ENCODE measurements around the gene ZNF770.

DNA sequence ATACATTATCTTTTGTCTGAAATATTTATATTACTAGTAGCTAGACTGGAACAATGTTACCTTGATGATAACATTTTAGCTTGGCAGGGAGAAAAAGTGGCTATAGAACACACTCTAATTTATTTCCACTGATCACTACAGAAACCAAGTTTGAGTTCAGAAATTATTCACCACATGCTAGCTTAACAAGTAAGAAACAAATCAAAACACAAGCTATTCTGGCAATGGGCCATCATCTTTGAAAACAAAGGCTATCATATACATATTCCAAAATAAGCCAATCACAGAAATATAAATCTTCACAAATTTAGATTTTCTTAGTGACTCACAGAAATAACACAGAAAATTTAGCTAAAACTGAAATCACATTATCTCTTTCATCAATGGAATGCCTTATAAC, 35.6 kb downstream of the ZNF770 start:
- TF ChIP-seq POLR2AphosphoS5 (IDR thresholded peaks at IDR 0.05; ENCODE audit: low read depth, low read length), result no peak
- TF ChIP-seq, protein P1, sequence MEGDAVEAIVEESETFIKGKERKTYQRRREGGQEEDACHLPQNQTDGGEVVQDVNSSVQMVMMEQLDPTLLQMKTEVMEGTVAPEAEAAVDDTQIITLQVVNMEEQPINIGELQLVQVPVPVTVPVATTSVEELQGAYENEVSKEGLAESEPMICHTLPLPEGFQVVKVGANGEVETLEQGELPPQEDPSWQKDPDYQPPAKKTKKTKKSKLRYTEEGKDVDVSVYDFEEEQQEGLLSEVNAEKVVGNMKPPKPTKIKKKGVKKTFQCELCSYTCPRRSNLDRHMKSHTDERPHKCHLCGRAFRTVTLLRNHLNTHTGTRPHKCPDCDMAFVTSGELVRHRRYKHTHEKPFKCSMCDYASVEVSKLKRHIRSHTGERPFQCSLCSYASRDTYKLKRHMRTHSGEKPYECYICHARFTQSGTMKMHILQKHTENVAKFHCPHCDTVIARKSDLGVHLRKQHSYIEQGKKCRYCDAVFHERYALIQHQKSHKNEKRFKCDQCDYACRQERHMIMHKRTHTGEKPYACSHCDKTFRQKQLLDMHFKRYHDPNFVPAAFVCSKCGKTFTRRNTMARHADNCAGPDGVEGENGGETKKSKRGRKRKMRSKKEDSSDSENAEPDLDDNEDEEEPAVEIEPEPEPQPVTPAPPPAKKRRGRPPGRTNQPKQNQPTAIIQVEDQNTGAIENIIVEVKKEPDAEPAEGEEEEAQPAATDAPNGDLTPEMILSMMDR (IDR thresholded peaks at IDR 0.05), result no peak
- TF ChIP-seq, protein P2, sequence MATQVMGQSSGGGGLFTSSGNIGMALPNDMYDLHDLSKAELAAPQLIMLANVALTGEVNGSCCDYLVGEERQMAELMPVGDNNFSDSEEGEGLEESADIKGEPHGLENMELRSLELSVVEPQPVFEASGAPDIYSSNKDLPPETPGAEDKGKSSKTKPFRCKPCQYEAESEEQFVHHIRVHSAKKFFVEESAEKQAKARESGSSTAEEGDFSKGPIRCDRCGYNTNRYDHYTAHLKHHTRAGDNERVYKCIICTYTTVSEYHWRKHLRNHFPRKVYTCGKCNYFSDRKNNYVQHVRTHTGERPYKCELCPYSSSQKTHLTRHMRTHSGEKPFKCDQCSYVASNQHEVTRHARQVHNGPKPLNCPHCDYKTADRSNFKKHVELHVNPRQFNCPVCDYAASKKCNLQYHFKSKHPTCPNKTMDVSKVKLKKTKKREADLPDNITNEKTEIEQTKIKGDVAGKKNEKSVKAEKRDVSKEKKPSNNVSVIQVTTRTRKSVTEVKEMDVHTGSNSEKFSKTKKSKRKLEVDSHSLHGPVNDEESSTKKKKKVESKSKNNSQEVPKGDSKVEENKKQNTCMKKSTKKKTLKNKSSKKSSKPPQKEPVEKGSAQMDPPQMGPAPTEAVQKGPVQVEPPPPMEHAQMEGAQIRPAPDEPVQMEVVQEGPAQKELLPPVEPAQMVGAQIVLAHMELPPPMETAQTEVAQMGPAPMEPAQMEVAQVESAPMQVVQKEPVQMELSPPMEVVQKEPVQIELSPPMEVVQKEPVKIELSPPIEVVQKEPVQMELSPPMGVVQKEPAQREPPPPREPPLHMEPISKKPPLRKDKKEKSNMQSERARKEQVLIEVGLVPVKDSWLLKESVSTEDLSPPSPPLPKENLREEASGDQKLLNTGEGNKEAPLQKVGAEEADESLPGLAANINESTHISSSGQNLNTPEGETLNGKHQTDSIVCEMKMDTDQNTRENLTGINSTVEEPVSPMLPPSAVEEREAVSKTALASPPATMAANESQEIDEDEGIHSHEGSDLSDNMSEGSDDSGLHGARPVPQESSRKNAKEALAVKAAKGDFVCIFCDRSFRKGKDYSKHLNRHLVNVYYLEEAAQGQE (IDR thresholded peaks at IDR 0.05; ENCODE audit: insufficient read depth in 1 of 2, low read depth in 2 of 2, low read length in 1 of 2), result no peak
- TF ChIP-seq TCF7L2 (IDR thresholded peaks at IDR 0.05; ENCODE audit: low read depth, low read length), result no peak
- no peak for TF ChIP-seq SIN3A (IDR thresholded peaks at IDR 0.05; ENCODE audit: borderline replicate concordance, insufficient read depth, low read depth, low read length)
